HepG2 (cell line): Measurements from ENCODE around the gene C9orf50. TPM values are rescaled to one million over a fixed set of nuclear protein-coding genes. Genes with fewer than 3 reads are reported as not detected.

ENCODE experiments used
- CEBPB ChIP-seq: IDR thresholded peaks from 2 replicates; pipeline ENCODE4 v1.6.1; 2011; ENCODE audit warnings: low read depth, low read length, improper control_type of control experiment, borderline replicate concordance
- CENPX ChIP-seq: sonication (generic); formaldehyde crosslinking; IDR thresholded peaks from 2 replicates; pipeline ENCODE4 v1.9.0; 2021; ENCODE audit warnings: mild to moderate bottlenecking, missing genetic modification reagents, moderate library complexity
- HNRNPLL ChIP-seq: fragments of 200-400 bp; formaldehyde crosslinking; IDR thresholded peaks from 2 replicates; pipeline ENCODE4 v1.6.1; 2017; ENCODE audit warnings: mild to moderate bottlenecking, low read depth, low read length; ENCODE audit not compliant: poor library complexity, severe bottlenecking
- HOXA3 ChIP-seq: sonication (generic); formaldehyde crosslinking; IDR thresholded peaks from 2 replicates; pipeline ENCODE4 v1.5.0; 2020; ENCODE audit warnings: missing genetic modification reagents
- MIXL1 ChIP-seq: IDR thresholded peaks from 2 replicates; pipeline ENCODE4 v1.6.1; 2016
- MYC ChIP-seq: sonication (generic); formaldehyde crosslinking; IDR thresholded peaks from 2 replicates; pipeline ENCODE4 v1.9.0; 2021; ENCODE audit warnings: missing genetic modification reagents, borderline replicate concordance
- PHF20 ChIP-seq: sonication (generic); formaldehyde crosslinking; IDR thresholded peaks from 2 replicates; pipeline ENCODE4 v1.5.0; 2020; ENCODE audit warnings: mild to moderate bottlenecking, missing genetic modification reagents
- POLR2A ChIP-seq, 2 experiments: IDR thresholded peaks; 2 replicates each; pipeline ENCODE4 v1.6.1; 2011; ENCODE audit warnings: low read depth in 2 of 2, low read length in 2 of 2, mild to moderate bottlenecking in 1 of 2, moderate library complexity in 1 of 2; ENCODE audit not compliant: insufficient read depth in 1 of 2
- RARA ChIP-seq: IDR thresholded peaks from 2 replicates; pipeline ENCODE4 v1.6.1; 2016; ENCODE audit warnings: missing genetic modification reagents, missing compliant biosample characterization
- RBFOX2 ChIP-seq: fragments of 200-400 bp; formaldehyde crosslinking; IDR thresholded peaks from 2 replicates; pipeline ENCODE4 v1.6.1; 2017; ENCODE audit warnings: low read depth, mild to moderate bottlenecking, low read length
- TEAD2 ChIP-seq: sonication (generic); formaldehyde crosslinking; IDR thresholded peaks from 2 replicates; pipeline ENCODE4 v1.9.0; 2021; ENCODE audit warnings: missing genetic modification reagents
- TFDP2 ChIP-seq: sonication (generic); formaldehyde crosslinking; IDR thresholded peaks from 2 replicates; pipeline ENCODE4 v1.4.0; 2020; ENCODE audit warnings: missing genetic modification reagents
- WIZ ChIP-seq: sonication (generic); formaldehyde crosslinking; IDR thresholded peaks from 2 replicates; pipeline ENCODE4 v1.5.1; 2020; ENCODE audit warnings: mild to moderate bottlenecking, missing genetic modification reagents
- ZNF205 ChIP-seq: IDR thresholded peaks from 2 replicates; pipeline ENCODE4 v1.6.1; 2018; ENCODE audit warnings: missing biosample characterization, missing genetic modification reagents
- ZNF292 ChIP-seq: sonication (generic); formaldehyde crosslinking; IDR thresholded peaks from 2 replicates; pipeline ENCODE4 v1.8.1; 2022; ENCODE audit warnings: mild to moderate bottlenecking, low read depth, missing genetic modification reagents, borderline replicate concordance
- ZNF547 ChIP-seq: sonication (generic); formaldehyde crosslinking; IDR thresholded peaks from 2 replicates; pipeline ENCODE4 v1.5.1; 2020; ENCODE audit warnings: mild to moderate bottlenecking, missing genetic modification reagents
- ZNF605 ChIP-seq: sonication (generic); formaldehyde crosslinking; IDR thresholded peaks from 2 replicates; pipeline ENCODE4 v1.8.0; 2022; ENCODE audit warnings: mild to moderate bottlenecking, missing genetic modification reagents
- ZNF607 ChIP-seq: sonication (generic); formaldehyde crosslinking; IDR thresholded peaks from 2 replicates; pipeline ENCODE4 v1.5.1; 2020; ENCODE audit warnings: missing genetic modification reagents, mild to moderate bottlenecking, borderline replicate concordance
- ZNF775 ChIP-seq: sonication (generic); formaldehyde crosslinking; IDR thresholded peaks from 2 replicates; pipeline ENCODE4 v1.4.0; 2020; ENCODE audit warnings: missing genetic modification reagents, mild to moderate bottlenecking, moderate library complexity, borderline replicate concordance
- polyA plus RNA-seq, 8 experiments: library from polyadenylated mRNA; depleted of rRNA in 3 of 8; stranded (reverse) in 7 of 8; unstranded in 1 of 8; fragments of >200 nt; fragmentation: Illumina TruSeq in 4 of 8; extraction: Trizol in 4 of 8; gene quantifications; 2 replicates each; pipeline versions ENCODE4 v1.2.1 to v1.2.3, GENCODE V29; 2011 to 2016; ENCODE audit warnings: low read depth in 4 of 8, missing spikeins in 1 of 8, mixed read lengths in 1 of 8; ENCODE audit not compliant: insufficient read depth in 1 of 8
- total RNA-seq, 5 experiments: library from RNA; depleted of rRNA; stranded (reverse); fragments of >200 nt; fragmentation: Illumina TruSeq; extraction: Trizol; gene quantifications; 2 replicates each; pipeline ENCODE4 v1.2.3, GENCODE V29; 2016; ENCODE audit warnings: low read depth in 1 of 5
- TF ChIP-seq, protein P1 (sequence below): sonication (generic); formaldehyde crosslinking; IDR thresholded peaks from 2 replicates; pipeline ENCODE4 v1.4.0; 2020; ENCODE audit warnings: mild to moderate bottlenecking, missing genetic modification reagents, borderline replicate concordance
- TF ChIP-seq, protein P2 (sequence below): sonication (generic); formaldehyde crosslinking; IDR thresholded peaks from 2 replicates; pipeline ENCODE4 v1.4.0; 2020; ENCODE audit warnings: missing genetic modification reagents; ENCODE audit errors: not compliant biosample characterization
- TF ChIP-seq, protein P3 (sequence below): sonication (generic); formaldehyde crosslinking; IDR thresholded peaks from 2 replicates; pipeline ENCODE4 v1.5.1; 2020; ENCODE audit warnings: mild to moderate bottlenecking, moderate library complexity, missing genetic modification reagents

C9orf50 gene
- total and polyA plus RNA-seq, 2 of the 13 experiments (the other 11 are each of a cell fraction or from before 2014, with no cell fraction given) = not detected

GRCh38 chr9:129580211-129580915 is 40.5 kb downstream of the C9orf50 start (continued):
- TF ChIP-seq, protein P1, sequence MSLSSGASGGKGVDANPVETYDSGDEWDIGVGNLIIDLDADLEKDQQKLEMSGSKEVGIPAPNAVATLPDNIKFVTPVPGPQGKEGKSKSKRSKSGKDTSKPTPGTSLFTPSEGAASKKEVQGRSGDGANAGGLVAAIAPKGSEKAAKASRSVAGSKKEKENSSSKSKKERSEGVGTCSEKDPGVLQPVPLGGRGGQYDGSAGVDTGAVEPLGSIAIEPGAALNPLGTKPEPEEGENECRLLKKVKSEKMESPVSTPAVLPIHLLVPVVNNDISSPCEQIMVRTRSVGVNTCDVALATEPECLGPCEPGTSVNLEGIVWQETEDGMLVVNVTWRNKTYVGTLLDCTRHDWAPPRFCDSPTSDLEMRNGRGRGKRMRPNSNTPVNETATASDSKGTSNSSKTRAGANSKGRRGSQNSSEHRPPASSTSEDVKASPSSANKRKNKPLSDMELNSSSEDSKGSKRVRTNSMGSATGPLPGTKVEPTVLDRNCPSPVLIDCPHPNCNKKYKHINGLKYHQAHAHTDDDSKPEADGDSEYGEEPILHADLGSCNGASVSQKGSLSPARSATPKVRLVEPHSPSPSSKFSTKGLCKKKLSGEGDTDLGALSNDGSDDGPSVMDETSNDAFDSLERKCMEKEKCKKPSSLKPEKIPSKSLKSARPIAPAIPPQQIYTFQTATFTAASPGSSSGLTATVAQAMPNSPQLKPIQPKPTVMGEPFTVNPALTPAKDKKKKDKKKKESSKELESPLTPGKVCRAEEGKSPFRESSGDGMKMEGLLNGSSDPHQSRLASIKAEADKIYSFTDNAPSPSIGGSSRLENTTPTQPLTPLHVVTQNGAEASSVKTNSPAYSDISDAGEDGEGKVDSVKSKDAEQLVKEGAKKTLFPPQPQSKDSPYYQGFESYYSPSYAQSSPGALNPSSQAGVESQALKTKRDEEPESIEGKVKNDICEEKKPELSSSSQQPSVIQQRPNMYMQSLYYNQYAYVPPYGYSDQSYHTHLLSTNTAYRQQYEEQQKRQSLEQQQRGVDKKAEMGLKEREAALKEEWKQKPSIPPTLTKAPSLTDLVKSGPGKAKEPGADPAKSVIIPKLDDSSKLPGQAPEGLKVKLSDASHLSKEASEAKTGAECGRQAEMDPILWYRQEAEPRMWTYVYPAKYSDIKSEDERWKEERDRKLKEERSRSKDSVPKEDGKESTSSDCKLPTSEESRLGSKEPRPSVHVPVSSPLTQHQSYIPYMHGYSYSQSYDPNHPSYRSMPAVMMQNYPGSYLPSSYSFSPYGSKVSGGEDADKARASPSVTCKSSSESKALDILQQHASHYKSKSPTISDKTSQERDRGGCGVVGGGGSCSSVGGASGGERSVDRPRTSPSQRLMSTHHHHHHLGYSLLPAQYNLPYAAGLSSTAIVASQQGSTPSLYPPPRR = no peak
- TF ChIP-seq, protein P2, sequence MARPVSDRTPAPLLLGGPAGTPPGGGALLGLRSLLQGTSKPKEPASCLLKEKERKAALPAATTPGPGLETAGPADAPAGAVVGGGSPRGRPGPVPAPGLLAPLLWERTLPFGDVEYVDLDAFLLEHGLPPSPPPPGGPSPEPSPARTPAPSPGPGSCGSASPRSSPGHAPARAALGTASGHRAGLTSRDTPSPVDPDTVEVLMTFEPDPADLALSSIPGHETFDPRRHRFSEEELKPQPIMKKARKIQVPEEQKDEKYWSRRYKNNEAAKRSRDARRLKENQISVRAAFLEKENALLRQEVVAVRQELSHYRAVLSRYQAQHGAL (CRISPR knock-in tag) = no peak
- TF ChIP-seq TEAD2 (CRISPR knock-in tag) = no peak
- peak; percentile 66; the same call in 1 of the 2 replicates for TF ChIP-seq ZNF605
- TF ChIP-seq WIZ (CRISPR knock-in tag) = no peak; the same call in 1 of the 2 replicates
- TF ChIP-seq TFDP2 (CRISPR knock-in tag) = no peak
- no peak for TF ChIP-seq PHF20
- TF ChIP-seq CEBPB = peak; percentile 31; the same call in 1 of the 2 replicates
- no peak for TF ChIP-seq ZNF292 (CRISPR knock-in tag)
- TF ChIP-seq MIXL1 = no peak
- TF ChIP-seq HOXA3 (CRISPR knock-in tag) = peak; percentile 12; the same call in 1 of the 2 replicates
- TF ChIP-seq, protein P3, sequence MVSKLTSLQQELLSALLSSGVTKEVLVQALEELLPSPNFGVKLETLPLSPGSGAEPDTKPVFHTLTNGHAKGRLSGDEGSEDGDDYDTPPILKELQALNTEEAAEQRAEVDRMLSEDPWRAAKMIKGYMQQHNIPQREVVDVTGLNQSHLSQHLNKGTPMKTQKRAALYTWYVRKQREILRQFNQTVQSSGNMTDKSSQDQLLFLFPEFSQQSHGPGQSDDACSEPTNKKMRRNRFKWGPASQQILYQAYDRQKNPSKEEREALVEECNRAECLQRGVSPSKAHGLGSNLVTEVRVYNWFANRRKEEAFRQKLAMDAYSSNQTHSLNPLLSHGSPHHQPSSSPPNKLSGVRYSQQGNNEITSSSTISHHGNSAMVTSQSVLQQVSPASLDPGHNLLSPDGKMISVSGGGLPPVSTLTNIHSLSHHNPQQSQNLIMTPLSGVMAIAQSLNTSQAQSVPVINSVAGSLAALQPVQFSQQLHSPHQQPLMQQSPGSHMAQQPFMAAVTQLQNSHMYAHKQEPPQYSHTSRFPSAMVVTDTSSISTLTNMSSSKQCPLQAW (CRISPR knock-in tag) = peak; percentile 92
- TF ChIP-seq CENPX (CRISPR knock-in tag) = no peak
- TF ChIP-seq ZNF775 (CRISPR knock-in tag) = no peak
- TF ChIP-seq MYC (CRISPR knock-in tag) = peak; percentile 5; the same call in 1 of the 2 replicates
- no peak for TF ChIP-seq HNRNPLL
- 0 out of 2 replicates have a peak, but pooled peaks have one; percentile 21 for TF ChIP-seq ZNF205
- TF ChIP-seq ZNF607 (CRISPR knock-in tag) = peak; percentile 20; the same call in 1 of the 2 replicates
- peak; percentile 73 for TF ChIP-seq RARA (CRISPR knock-in tag)
- TF ChIP-seq ZNF547 = no peak
- 0 out of 2 replicates have a peak, but pooled peaks have one; percentile 26 for TF ChIP-seq RBFOX2
- TF ChIP-seq POLR2A (IDR thresholded peaks at IDR 0.05; ENCODE audit: insufficient read depth in 1 of 2, low read depth in 2 of 2, low read length in 2 of 2) = peak in 1 of 2 experiments; percentile 55; a peak in 2 of 4 replicates
